HUDEP-2 (cell line): ENCODE measurements around the gene ASPN.
A peak's percentile ranks its signal among the peaks of the same experiment; 100 is the strongest.

Source experiments
- DNase-seq, 76 experiments: peaks; one replicate each; lab custom pipeline; 2025; ENCODE audit not compliant: unreplicated experiment in 76 of 76; lab: John Stamatoyannopoulos, UW

The ASPN gene

DNA sequence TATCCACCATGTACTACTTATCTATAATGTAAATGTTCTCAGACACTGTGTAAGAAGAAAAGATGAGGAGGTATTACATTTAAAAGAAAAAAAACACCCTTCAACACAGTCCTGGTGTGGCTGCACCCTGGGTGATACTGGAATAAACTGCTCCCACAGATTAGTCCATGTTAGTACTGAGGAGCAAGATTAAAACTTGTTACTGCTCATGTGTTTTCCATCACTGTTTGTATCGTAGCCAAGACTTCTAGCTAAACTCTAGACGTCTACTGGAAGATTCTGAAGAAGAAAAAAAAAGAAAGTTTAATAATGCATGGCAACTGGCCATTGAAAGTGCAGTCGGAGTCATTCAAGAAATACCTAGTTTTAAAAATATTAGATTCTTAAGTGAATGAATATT lies at the start of gene ASPN:
TSS of gene ASPN (minus strand) at position 178 of the 400 bp plus-strand sequence.
- DNase-seq, result no peak

DNA sequence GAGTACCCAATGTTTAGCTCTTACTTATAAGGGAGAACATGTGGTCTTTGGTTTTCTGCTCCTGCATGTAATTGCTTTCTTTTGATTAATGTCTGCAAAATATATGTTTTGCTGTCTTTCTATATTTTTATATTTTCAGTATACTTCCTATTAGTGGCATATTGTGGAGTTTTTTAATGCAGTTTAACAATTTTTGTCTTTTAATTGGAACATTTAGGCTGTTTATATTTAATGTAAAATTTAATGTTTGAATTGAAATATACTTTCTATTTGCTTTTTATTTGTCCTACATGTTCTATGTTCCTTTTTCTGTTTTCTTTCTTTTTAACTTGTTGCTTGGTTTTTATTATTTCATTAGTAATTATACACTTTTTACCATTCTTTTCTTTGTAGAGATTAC lies 48.6 kb upstream of the ASPN start:
- no peak for DNase-seq

- no peak for DNase-seq
Measured at GRCh38 chr9:92529124-92529523, 46.8 kb upstream of the ASPN start.

GRCh38 chr9:92528522-92528849 lies 46.2 kb upstream of the ASPN start:
- no peak for DNase-seq

- no peak for DNase-seq
Measured at GRCh38 chr9:92527832-92528521, 45.7 kb upstream of the ASPN start.

DNA sequence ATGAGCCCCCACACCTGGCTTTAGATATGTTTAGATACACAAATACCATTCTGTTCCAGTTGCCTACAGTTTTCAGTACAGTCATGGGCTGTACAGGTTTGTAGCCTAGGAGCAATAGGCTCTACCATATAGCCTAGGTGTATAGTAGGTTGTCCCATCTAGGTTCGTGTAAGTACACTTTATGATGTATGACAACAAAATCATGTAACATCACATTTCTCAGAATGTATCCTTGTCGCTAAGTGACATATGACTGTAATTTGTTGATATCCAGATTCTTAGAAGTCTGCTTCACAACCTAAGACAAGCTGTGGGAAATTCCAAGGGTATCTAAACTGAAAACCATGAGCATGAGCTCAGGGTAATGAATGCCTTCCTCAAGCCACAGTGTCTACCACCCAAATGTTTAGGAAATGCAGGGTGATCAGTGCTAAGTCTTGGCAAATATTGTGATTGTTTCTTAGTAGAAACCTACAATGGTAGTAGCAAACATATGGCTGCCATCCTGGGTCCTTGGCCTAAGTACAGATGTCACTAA lies 45.1 kb upstream of the ASPN start:
- no peak for DNase-seq

DNA sequence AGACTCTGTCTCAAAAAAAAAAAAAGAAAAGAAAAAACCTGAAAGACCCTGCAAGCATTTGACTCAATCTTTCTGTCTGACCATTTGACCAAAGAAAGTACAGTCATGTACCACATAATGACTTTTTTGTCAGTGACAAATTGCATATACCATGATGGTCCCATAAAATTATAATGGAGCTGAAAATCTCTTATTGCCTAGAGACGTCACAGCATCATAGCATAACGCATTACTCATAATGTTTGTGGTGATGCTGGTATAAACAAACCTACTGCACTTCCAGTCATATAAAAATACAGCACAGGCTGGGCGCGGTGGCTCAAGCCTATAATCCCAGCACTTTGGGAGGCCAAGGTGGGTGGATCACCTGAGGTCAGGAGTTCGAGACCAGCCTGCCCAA lies 43.0 kb upstream of the ASPN start:
- DNase-seq, result no peak

DNA sequence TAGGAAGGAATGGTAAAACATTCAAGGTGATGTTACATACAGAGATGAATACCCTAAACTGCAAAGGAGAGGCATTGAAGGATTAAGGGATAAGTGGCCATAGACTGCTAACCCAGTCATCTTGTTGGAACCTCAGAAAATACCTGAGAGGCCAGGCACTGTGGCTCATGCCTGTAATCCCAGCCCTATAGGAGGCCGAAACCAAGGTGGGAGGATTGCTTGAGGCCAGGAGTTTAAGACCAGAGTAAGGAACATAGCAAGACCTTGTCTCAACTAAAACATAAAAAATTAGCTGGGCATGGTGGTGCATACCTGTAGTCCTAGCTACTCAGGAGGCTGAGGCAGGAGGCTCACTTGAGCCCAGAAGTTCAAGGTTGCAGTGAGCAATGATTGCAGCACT lies 42.6 kb upstream of the ASPN start:
- DNase-seq, result no peak

DNA sequence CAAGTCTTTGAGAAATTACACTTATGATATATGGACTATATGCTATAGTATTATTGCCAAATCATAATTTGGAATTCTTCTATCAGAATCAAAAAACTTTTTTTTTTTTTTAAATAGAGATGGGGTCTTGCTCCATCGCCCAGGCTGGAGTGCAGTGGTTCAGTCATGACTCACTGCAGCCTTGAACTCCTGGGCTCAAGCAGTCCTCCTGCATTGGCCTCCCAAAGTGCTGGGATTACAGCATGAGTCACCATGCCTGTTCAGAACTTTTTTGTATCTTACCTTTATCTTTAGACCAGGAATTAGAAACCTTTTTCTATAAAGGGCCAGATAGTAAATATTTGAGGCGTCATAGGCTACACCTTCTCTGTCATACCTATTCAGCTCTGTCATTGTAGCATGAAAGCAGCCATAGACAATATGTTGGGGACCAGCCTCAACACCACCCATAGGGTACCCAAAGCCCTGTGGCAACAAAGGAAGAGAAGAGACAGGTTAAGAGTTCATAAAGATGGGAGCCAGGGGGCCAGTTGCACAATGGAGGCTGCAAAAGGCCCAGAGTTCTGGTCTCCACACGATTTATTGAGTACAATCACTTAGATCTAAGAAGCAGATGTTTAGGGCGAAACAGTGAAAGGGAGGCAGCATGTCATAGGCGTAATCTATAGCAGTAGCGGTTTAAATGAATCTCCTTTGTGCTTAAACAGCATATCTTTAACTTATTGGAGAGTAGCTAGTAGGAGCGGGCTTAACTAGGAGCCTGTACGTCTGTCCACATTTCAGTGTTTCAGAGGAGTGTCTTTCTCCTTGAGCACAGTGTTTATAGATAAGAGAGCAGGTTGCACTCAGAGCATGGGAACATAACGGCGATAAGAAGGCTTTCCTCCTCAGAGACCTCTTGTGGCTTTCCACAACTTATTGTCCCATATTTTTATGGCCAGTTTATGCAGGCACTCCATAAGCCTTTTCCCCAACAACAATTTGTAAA lies 41.0 kb upstream of the ASPN start:
- DNase-seq, result peak in 17 of 76 experiments; percentile 2 to 64 (median 18)

- DNase-seq, result no peak
Measured at GRCh38 chr9:92520837-92521236, 38.5 kb upstream of the ASPN start.

DNA sequence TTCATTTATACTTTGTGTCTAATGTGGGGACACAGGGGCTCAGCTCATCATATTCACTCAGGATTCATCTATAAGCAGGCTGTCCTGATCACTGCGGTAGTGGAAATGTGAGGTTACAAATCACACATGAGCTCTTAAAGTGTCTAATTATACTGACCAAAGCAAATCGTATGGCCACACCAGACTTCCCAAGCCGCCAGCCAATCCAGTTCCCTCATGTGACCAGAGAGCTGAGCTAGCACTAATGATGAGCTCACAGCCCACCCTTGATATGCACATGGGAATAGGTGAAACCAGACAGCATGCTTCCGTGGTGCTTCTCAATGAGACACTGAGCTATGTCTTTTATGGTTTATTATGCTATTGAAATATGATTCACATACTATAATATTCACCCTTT lies 35.9 kb upstream of the ASPN start:
- no peak for DNase-seq

DNA sequence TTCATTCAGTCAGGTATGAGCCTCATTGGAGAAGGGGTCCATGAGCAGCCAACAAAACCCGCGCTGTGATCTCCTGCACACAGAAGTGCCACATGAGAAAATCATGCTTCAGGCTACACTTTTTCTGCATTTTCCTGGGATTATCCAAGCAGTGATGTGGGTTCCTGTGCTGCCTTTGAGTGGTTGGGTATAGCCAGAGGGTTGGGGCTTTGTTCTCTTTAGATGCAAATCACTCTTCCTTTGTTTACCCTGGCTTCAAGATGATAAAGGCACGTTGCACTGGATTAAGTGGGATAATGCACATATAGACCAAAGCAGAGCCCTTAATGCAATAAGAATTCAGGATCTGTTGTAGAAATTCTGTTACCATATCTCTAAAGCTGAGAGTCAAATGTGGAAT lies 34.7 kb upstream of the ASPN start:
- no peak for DNase-seq

DNA sequence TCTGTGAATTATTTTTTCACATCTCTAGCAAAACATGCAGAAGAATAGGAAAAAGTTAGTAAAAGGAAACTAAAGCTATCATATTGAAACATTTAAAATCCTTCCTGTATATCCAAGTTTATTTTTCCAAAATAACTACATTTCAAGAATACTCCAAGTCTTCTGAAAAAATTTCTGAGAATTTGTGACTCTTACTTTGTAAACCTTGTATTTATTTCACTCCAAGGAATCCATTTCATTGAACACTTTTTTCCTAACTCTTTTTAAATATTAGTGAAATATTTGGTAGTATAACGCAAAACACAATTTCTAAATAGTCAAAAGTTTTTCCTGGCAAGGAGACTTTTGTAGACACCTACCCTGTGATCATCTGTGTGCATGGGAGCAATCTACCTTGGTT lies 34.2 kb upstream of the ASPN start:
- no peak for DNase-seq

DNA sequence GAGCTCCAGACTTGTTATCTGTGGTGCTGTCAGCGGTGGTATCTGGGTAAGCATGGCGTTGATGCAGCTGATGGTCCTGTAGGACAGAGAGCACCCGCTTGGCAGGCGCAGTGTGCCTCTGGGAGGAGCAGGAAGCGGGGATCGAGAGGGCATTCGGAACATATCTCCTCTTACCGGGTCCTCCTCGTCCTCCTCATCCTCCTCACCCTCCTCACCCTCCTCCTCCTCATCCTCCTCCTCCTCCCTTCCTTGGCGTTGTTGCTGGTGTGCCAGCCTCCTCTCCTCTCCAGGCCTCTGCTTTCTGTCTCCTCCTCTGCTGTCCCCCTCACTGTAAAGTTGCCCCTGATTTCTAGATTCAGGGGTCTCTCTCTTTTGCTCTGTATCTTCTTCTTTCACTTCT lies 32.3 kb upstream of the ASPN start:
- no peak for DNase-seq

DNA sequence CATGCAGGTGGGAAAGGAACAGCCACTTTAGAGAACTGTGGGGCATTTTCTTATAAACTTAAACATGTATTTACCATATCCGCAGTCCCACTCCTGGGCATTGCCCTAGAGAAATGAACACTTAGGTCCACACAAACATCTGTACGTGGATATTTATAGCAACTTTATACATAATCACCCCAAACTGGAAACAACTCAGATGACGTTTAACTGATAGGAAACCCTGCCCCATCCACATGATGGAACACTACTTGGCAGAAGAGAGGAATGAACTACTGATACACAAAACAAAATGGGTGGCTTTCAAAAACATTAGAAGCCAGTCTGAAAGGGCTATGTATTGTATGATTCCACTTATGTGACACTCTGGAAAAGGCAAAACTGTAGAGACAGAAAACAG lies 31.0 kb upstream of the ASPN start:
- no peak for DNase-seq

GRCh38 chr9:92512622-92513021 lies 30.3 kb upstream of the ASPN start:
- DNase-seq, result no peak

DNA sequence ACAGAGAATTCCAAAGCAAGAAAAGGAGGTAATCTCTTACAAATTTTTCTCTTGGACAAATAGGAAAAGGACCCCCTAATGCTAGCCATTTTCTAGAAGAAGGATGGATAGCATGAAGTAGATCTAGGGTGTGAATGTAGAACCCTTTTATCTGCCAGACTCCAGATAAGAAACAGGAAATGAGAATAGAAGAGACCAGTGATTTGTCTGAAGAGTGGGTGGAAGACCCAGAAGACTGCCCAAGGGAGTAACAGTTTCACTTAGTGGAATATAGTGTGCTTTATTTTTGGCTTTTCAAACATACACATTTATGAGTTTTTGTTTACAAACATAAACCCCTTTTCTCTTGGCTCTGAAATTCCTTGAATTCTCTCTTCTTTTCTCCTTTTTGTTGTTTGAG lies 28.4 kb upstream of the ASPN start:
- no peak for DNase-seq

GRCh38 chr9:92509050-92509449 lies 26.7 kb upstream of the ASPN start:
- no peak for DNase-seq

GRCh38 chr9:92508018-92508820 lies 25.9 kb upstream of the ASPN start:
- no peak for DNase-seq

- no peak for DNase-seq
Measured at GRCh38 chr9:92507496-92507895, 25.2 kb upstream of the ASPN start.

DNA sequence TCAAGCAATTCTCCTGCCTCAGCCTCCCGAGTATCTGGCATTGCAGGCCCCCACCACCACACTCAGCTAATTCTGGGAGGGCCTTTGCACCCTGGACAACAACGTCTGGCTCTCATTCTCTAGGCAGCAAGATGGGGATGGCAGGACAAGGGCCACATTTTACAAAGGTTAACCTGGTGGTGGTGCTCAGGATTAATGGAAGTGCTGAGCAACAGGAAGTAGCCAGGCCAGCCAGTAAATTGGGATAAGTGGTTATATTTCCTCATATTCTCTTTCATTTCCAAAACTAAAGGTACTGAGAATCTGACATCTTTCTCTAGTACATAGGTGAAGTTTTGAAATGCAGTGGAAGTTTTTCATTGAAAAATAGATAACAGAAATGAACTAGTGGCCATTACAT lies 24.7 kb upstream of the ASPN start:
- no peak for DNase-seq
